ENCODE measurements around the gene ATXN7L2.

Gene ATXN7L2

GRCh38 chr1:109490934-109491302, 7.2 kb downstream of the ATXN7L2 start:
- H3K36me3 ChIP-seq (ENCODE audit: control insufficient read depth, low read length) = peaks cover 27% of the 10 kb centered on the region
- peaks cover 13% of the 10 kb centered on the region for H3K4me1 ChIP-seq (ENCODE audit: control insufficient read depth, low read length)

GRCh38 chr1:109491372-109491771, 7.7 kb downstream of the ATXN7L2 start:
- Histone ChIP-seq H3K4me3 (ENCODE audit: low read length) (no peak overlapping the region), H3K36me3 (ENCODE audit: control insufficient read depth, low read length) (peaks cover 27% of the 10 kb centered on the region), H3K27me3 (ENCODE audit: control insufficient read depth, low read length) (no peaks in the 10 kb centered on the region), H3K4me2 (ENCODE audit: low read length) (no peak overlapping the region), H3K79me2 (ENCODE audit: control insufficient read depth, low read length) (peaks cover 17% of the 10 kb centered on the region), H3F3A (ENCODE audit: control insufficient read depth, insufficient read depth) (no peaks in the 10 kb centered on the region; the same call in 1 of the 2 replicates), H3K4me1 (ENCODE audit: control insufficient read depth, low read length) (peaks cover 13% of the 10 kb centered on the region), H3K9me2 (replicated peaks; ENCODE audit: control insufficient read depth, low read length) (no peaks in the 10 kb centered on the region), H3K27ac (ENCODE audit: low read depth, low read length) (no peak overlapping the region), H3K9me3 (ENCODE audit: control insufficient read depth, insufficient read depth, low read length) (no peaks in the 10 kb centered on the region), H4K20me1 (ENCODE audit: control insufficient read depth, insufficient read depth, low read depth, low read length) (no peaks in the 10 kb centered on the region)
- TF ChIP-seq CTCF (IDR thresholded peaks at IDR 0.05; ENCODE audit: low read depth, low read length, poor library complexity, severe bottlenecking) (no peak), EZH2phosphoT487 (IDR thresholded peaks at IDR 0.05; ENCODE audit: borderline replicate concordance, low read length) (no peak)

More at GRCh38 chr1:109490934-109491302, 7.2 kb downstream of the ATXN7L2 start:
- Histone ChIP-seq H3K4me3 (ENCODE audit: low read length) (no peak overlapping the region), H3K9me3 (ENCODE audit: control insufficient read depth, insufficient read depth, low read length) (no peaks in the 10 kb centered on the region), H3K27me3 (ENCODE audit: control insufficient read depth, low read length) (no peaks in the 10 kb centered on the region), H3K27ac (ENCODE audit: low read depth, low read length) (no peak overlapping the region), H3F3A (ENCODE audit: control insufficient read depth, insufficient read depth) (no peaks in the 10 kb centered on the region; the same call in 1 of the 2 replicates), H3K79me2 (ENCODE audit: control insufficient read depth, low read length) (peaks cover 17% of the 10 kb centered on the region), H3K4me2 (ENCODE audit: low read length) (no peak overlapping the region), H3K9me2 (replicated peaks; ENCODE audit: control insufficient read depth, low read length) (no peaks in the 10 kb centered on the region), H4K20me1 (ENCODE audit: control insufficient read depth, insufficient read depth, low read depth, low read length) (no peaks in the 10 kb centered on the region)
- TF ChIP-seq EZH2phosphoT487 (IDR thresholded peaks at IDR 0.05; ENCODE audit: borderline replicate concordance, low read length) = no peak
- TF ChIP-seq CTCF (IDR thresholded peaks at IDR 0.05; ENCODE audit: low read depth, low read length, poor library complexity, severe bottlenecking) = no peak

GRCh38 chr1:109492779-109493178, 9.1 kb downstream of the ATXN7L2 start:
- H3K79me2 ChIP-seq (ENCODE audit: control insufficient read depth, low read length) = peaks cover 17% of the 10 kb centered on the region
- no peaks in the 10 kb centered on the region for H3K27me3 ChIP-seq (ENCODE audit: control insufficient read depth, low read length)
- peaks cover 30% of the 10 kb centered on the region for H3K36me3 ChIP-seq (ENCODE audit: control insufficient read depth, low read length)
- H3K4me1 ChIP-seq (ENCODE audit: control insufficient read depth, low read length) = peaks cover 13% of the 10 kb centered on the region
- H3F3A ChIP-seq (ENCODE audit: control insufficient read depth, insufficient read depth) = no peaks in the 10 kb centered on the region; the same call in 1 of the 2 replicates
- no peak overlapping the region for H3K4me2 ChIP-seq (ENCODE audit: low read length)
- H3K9me3 ChIP-seq (ENCODE audit: control insufficient read depth, insufficient read depth, low read length) = no peaks in the 10 kb centered on the region
- TF ChIP-seq CTCF (IDR thresholded peaks at IDR 0.05; ENCODE audit: low read depth, low read length, poor library complexity, severe bottlenecking) = no peak
- TF ChIP-seq EZH2phosphoT487 (IDR thresholded peaks at IDR 0.05; ENCODE audit: borderline replicate concordance, low read length) = no peak
- no peaks in the 10 kb centered on the region for H4K20me1 ChIP-seq (ENCODE audit: control insufficient read depth, insufficient read depth, low read depth, low read length)
- H3K9me2 ChIP-seq (replicated peaks; ENCODE audit: control insufficient read depth, low read length) = no peaks in the 10 kb centered on the region
- H3K27ac ChIP-seq (ENCODE audit: low read depth, low read length) = no peak overlapping the region
- no peak overlapping the region for H3K4me3 ChIP-seq (ENCODE audit: low read length)

Measured in DOHH2 (cell line).